GM21360 (cell line): Measurements from ENCODE around the gene MCC.

Experiments used
- ATAC-seq: cut with Tn5 transposase; IDR thresholded peaks from one replicate; pipeline ENCODE4 v1.9.1; 2021; ENCODE audit warnings: mild to moderate bottlenecking, moderate library complexity; ENCODE audit not compliant: unreplicated experiment

MCC gene

DNA sequence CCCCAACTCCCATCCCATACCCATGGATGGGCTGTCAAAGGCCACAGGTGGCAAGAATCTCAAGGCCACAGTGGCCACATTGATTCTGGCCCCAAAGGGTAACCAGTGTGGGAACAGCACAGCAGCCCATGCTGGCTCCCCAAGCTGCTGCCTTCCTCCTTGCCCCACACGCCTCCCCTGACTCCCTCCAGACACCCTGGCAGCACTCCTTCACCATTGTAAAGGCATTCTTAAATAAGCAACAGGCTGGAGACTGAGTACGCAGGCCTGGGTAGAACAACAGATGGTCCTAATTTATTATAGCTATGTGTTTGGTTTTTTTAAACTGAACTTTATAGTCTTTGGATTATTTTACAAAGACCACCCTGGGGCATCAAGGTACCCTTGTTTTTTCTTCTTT lies 212.3 kb downstream of the MCC start:
- no peak for ATAC-seq

DNA sequence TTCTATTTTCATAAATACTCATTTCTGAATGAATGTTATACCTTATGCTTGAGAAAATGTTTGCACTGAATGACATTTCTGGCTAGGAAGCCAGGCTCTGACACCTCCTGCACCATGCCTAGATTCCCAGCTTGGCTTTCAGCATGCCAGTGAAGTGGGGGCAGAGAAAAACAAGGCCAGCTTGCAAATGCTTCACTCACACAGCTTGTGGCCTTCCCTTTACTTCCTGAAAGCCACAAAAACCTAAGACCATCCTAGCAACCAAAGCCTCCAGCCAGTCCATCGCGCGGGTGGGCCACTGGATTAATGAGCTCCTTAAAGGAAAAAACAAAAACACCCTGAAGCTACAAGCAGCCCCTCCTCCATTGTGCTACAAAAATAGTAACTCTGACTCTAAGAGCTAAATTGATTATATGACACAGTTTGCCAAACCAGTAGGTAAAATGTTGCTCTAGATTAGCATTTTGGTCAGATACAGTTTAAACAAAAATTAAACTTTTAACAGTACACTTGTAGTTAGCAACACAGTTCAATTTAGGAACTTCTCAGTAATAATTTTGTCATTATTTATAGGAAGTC lies 213.3 kb downstream of the MCC start:
- no peak for ATAC-seq

DNA sequence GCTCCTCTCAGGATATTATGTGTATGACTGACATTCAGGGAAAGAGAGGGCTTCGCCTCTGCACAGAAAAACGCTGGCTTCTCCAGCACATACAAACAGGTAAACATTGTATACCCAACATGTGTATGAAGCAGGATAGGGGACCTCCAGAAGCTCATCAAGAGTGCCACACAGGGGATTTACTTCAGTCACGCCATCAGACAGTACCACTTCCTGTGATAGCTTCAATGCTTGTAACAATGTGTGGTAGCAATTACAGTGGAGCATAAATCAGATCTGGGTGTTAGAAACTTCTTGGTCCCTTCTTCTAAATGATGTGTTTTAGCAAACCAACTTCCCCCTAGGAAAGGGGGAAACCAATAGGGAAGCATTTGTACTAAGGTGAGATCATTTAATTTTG lies 214.3 kb downstream of the MCC start:
- no peak for ATAC-seq

DNA sequence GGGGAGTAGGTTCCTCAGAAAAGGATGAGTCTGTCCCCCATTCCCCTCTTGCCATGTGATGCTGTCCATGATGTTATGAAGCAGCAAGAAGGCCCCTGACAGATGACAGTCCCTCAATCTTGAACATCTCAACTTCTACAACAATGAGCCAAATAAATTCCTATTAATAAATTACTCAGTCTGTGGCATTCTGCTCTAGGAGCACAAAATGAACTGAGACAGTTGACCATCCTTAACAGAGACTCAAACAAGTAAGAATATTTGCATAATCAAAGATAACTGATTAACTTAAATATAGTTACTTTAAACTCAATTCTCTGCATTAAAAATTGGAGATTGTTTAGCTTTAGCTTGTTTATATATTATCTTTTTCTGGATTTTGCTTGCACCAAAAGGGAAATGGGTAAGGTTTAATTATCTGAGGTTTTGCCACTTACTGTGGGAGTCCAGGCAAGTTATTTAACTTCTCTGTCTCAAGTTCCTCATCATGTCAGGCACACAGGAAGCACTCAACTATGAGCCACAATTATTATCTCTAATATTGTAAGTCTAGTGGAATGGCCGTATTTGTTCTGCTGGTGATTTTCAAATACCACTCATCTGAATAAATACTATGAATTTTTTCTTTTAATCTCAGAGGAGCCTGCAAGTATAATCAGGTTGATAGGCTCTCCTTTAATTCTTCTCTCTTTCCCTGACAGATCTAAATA lies 216.4 kb downstream of the MCC start:
- no peak for ATAC-seq

DNA sequence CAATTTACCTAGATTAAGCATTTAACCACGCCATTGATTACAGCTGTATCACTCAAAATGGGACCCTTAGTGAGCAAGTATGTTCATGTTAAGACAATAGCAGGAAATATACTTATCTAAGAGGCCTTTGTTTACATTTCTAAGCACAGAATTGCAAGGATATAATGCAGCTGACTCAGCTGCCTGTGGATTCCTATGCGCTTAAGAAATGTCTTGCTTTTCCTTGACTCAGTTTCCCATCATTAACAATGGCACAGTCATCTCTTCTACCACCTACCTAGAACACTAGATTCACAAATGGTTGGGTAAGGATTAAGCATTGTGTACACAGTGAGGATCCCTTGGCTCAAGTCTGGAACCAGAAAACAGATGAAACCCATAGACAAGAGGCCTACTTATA lies 217.2 kb downstream of the MCC start:
- no peak for ATAC-seq

DNA sequence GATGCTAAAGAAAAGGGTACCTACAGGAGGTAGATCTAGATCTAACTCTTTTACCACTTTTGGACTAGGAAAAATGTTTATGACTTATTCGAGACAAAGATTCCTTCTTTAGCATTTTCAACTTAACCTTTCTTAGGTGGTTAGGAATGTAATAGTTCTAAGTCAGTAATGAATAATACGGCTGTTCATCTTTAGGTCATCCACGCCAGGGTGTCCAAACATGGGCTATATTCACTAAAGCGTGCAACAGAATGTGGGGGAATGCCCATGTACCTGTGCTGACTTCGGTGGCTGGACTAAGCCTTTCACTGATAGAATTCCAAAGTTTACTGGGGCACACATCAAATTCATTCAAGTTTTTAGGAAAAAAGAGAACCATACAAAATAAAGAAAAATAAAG lies 218.2 kb downstream of the MCC start:
- no peak for ATAC-seq

DNA sequence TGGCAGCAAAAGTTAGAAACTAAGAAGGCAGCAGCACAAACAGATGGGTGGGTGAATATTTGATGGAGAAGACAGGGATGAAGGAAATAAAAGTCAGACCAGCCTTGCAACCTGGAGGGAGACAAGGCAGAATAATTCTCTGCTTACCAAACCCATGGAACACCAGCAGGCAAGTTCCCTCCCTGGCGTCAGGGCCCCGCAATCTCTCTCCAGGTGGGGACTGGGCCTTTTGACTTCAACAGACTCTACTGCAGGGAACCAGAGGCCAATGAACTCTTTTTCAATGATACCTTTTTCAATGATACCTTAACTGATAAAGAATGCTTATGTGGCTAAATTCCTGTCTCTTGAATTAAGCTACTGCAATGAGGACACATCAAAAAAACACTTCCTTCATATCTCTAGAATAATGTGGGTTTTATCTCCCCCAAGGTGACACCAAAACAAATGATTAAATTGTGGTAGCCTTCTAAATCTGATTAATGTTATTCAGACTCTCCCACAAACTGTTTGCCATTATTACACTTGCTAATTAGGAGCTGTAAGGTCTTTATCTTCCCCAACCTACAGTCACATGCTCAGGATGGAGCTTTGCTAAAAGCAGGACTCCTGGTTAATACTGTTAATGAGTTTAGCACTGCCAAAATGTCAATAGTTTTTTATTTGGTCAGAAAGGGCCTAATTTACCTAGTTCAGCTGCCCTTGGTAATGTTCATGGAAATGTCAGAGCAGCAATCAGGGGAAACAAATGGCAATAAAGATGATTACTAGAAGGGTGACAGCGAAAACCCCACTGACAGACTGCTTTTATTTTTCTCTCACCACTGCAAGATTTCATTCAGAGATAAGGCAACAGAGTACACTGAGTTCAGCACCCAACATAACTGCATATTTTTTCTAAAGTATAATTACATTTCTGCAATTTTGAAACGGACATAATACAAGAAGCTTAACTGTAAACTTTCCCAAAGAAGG lies 218.9 kb downstream of the MCC start:
- ATAC-seq, result no peak

DNA sequence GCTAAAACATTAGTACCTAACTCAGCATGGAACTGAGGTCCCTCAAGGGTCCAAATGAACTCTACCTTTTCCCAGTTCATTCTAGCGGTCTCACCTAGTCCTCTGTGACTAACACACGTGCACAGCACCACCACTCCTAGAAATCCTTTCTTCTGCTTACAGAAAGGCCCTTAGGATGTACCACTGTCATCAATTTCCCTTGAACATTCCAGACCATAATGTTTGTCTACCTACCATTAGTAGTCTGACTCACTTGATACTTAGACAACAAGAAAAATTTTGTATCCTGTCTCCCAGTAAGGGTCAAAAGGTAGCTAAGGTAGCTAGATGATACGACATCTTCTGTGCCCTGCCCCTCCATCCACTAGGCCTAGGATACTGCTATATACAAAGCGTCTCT lies 220.0 kb downstream of the MCC start:
- no peak for ATAC-seq

DNA sequence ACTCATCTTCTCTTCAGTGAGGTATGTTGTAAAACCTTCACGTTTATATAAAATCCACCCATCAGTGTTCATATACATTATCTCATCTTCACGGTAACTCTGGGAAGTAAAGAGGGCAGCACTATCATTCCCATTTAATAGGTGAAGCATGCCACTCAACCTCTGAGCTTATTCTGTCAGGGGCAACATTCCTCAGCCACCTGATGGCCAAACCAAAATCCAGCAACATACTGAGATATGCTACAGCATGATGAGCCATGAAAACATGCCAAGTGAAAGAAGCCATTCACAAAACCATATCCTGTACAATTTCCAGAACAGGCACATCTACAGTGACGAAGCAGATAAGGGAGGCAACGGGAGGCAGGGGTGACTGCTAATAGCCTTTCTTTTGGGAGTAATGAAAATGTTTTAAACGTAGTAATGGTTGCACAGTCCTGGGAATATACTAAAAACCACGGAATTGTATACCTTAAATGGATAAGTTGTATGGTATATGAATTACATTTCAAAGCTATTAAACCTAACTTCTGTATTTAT lies 220.8 kb downstream of the MCC start:
- ATAC-seq, result no peak

DNA sequence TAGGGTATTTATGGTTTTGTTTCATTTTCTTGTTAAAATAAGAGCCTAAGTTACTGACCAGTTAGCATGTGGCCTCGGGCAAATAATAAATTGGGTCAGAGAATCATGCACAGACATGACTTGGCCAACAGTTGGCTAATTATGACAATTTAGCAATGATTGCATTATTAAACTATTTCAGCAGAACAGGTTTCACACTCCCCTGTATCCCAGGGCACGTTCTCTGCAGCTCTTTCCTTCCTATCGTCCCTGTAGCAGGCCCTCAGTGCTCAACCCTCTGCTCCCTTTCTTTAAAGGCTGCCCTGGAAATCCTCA lies 221.4 kb downstream of the MCC start:
- no peak for ATAC-seq

DNA sequence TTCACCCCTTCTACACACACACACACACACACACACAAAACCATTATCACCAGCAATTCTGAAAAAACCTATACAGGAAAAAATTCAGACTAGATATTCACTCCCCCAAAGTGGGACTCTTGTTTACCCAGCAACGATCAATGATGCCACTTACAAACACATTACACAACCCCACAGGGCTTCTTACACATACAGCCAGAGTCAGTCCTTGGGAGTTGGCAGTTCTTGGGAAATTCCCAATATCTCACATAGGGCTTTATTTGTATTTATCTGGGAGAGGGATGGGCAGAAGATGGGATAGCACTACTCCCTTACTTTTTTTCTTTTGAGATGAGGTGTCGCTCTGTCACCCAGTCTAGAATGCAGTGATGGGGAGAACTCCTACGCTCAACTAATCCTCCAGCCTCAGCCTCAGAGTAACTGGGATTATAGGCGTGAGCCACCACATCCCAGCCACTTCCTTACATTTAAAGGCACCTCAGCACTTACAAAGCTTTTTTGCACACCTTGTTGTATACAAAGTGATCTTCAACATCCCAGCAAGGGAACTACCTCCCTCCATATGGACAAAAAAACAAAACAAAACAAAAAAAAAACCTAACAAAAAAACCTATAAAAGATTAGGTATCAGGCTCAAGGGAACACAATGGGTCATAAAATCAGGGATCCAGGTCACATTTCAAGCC lies 221.9 kb downstream of the MCC start:
- no peak for ATAC-seq

DNA sequence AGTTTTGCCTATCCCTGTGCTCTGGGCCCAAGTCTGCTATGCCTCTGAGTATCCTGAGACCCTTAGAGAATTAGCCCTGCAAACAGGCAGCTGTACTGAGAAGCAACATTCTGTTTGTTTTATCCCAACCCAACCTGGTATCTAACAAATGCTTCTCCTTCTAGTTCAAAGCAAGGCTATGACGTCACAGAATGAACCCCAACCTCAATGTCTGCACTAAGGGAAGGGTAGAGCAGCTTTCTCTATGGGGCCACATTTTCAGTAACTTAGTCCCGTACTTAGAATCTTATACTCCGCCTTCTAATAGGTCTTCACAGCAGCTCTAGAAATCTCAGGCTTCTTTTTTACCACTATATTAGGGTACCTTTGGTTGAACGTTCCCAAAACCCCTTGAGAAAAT lies 223.1 kb downstream of the MCC start:
- no peak for ATAC-seq

DNA sequence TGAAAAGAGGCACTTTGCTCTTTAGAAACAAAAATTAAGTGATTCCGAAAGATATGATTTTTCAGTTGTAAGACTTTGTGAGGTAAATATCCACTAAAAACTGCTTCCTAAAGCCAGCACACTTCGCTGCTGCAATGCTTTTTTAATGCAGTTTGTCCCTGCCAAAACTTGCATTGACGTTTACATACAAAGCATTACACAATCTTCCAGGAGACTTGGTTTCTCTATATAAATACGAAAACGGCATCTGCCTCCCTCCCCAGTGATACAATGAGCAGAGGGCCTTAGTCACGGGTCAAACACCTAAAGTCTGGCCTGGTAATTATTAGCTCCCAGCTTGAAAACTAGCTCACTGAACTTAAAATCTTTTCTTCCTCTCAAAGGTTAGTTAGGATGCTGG lies 224.2 kb downstream of the MCC start:
- ATAC-seq, result no peak

DNA sequence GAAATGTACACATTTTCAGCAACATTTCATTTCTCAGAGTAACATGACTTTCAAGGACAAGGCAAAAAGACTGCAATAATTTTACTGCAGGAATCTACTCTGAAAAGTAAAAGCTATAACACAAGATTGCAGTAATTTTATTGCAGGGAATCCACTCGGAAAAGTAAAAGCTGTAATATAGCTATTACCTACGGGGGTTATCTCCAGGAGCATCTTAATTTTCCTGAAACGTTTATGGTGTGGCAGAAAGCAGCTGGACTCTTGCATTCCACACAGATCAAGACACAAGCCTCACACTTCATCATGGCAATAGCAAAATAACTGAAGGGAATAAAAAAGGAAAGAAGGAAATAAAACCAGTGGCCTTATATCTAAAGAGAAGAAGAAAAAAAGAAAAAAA lies 224.7 kb downstream of the MCC start:
- ATAC-seq, result no peak

DNA sequence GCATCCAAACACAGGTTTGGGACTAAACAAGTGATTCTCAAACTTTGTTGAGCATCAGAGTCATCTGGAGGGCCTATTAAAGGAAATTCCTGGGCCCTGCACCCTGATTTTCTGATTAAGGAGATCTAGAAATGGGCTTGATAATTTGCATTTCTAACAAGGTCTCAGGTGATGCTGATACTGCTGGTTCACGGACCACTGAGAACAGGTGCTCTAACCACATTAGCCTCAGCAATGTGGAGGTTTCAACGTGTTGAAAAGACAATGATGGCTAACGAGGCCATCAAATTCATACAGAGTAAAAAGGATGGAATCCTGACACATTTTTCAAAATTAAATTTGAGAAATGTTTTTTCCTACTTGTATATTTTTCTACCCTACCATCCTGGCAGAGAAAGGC lies 225.6 kb downstream of the MCC start:
- ATAC-seq, result no peak

DNA sequence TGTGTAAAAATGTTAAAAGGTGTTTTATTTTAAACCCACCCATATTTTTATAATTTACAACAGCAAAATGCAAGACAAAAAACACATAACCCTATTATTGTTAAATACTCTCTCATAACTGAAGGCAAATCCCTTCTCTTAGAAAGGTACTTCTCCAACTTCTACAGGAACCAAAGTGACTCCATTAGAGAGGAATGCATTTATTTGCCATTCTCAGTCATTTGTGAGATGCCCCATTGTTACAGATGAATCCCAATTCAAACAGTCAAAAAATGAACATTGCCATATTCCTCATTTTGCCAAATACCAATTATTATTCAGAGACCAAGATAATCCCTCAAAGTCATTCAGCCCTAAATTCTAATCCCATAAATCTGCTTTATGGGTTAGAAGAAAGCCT lies 229.2 kb downstream of the MCC start:
- ATAC-seq, result no peak

DNA sequence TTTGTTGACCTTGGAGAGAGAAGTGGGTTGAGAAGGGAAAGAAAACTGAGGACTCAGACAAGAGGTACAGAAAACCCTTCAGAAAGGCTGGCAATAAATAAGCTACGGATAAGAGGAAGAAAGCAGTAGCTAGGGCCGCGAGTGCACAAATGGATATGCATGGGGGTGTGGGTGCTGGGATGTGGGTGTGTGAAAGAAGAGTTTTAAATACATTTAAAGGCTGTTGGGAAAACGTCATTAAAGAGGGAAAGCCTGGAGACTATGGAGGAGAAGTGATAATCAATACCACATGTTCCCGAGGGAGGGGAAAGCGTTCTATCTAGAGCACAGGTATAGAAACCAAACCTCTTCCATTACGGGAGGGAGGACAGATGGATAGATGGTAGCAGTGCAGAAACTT lies 230.7 kb downstream of the MCC start:
- no peak for ATAC-seq

DNA sequence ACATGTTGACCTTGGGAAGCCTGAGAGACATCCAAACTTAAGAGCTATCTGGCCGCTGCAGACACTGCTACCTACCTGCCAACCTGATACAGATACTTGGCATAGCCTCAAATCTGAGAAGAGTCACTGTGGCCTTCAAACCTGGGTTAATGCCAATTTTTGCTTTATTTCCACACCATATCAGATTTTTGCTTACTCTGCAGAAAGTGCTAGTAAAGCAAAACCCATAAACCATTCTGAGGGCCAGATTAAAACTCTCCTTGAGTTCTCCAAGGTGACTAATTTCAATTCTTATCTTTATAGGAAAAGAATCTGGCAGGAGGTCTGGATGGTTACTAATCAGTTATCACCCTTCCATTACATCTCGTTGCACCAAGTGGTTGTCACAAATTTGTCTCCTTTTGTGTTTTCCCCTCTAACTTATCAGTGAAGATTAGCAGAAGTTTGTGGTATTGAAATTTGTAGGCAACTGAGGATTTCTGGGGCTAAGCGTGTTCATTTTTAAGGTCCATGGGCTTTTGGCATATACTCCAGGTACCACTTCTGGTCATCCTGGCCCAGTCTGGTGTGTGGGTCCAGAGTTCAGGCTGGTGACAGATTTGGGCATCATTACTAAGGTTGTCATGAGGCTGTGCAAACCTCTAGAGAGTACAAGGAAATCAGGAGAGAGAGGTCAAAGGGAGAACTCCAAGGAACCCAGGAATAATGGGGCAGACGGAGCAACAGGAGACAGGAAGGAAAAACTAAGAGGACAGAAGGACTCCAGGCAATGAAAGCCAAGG lies 231.4 kb downstream of the MCC start:
- no peak for ATAC-seq

DNA sequence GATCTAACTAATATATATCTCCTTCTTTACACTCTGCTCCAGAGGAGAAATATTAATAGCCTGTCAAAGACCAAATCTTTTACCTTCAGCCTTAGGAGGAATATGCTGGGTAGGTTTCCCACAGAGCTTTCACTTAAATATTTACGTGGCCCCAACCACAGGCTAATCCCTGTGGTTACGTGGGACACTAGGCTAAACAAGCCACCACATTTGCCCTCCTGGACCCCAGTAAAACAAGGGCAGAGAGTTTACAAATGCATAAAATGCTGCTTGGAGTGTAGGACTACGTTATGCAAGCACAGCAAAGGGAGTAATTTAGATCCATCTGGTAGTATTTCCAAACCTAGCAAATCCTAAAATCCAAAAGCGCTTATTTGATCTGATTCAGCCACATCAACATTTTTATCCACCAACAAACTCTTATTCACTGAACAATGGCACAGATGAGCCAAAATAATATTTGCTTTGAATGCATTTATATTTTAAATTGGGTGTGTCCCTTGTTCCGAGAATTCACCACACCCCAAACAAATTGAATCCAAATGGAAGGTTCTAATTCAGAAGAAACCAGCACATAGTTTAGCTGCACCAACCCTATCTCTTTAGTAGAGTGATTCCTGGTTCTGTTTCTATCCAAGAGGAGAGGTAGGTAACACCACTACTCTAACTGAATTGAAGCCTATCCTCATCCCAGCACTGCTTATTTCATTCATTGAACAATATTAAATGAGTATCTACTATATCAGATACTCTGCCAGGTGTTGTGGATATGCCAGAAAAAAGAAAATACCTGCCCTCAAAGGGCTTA lies 232.5 kb downstream of the MCC start:
- ATAC-seq, result no peak

DNA sequence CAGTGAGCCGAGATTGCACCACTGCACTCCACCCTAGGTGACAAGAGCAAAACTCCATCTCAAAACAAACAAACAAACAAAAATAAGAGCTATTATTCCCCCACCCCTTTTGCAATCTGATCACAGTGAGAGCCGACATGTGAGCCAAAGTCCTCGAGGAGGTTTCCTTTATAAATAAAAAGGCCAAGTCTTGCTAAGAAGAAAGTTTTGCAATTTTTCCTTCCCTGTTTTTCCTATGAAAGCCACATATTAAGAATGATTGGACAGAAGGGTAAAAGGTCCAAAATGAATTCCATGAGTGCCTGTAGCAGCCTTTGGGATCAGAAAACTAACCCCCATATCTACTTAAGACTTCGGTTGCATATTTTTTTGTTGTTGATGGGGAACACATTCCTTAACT lies 233.1 kb downstream of the MCC start:
- no peak for ATAC-seq
